Large intestine (tissue), 3 donors: ENCODE results near the gene EIPR1. TPM values are rescaled to one million over a fixed set of nuclear protein-coding genes. Genes with fewer than 3 reads are reported as not detected.

ENCODE experiments used
- DNase-seq, 2 donors: peaks; one replicate each; pipeline versions ENCODE4 v3.0.0 to v3.0.0-alpha.2; 2013
- H3K27ac ChIP-seq: one replicate; pipeline ENCODE4 v1.5.1; 2013; ENCODE audit warnings: low read length
- H3K27me3 ChIP-seq: 2 replicates; pipeline ENCODE4 v1.6.1; 2013; ENCODE audit warnings: low read length; ENCODE audit not compliant: control insufficient read depth, insufficient read depth
- H3K36me3 ChIP-seq: 2 replicates; pipeline ENCODE4 v1.6.1; 2013; ENCODE audit warnings: low read length; ENCODE audit not compliant: control insufficient read depth, insufficient read depth
- H3K4me1 ChIP-seq: one replicate; pipeline ENCODE4 v1.6.1; 2013; ENCODE audit warnings: low read length; ENCODE audit not compliant: control insufficient read depth, insufficient read depth
- H3K4me3 ChIP-seq: one replicate; pipeline ENCODE4 v1.5.1; 2013; ENCODE audit warnings: low read length
- H3K9me3 ChIP-seq: one replicate; pipeline ENCODE4 v1.6.1; 2013; ENCODE audit warnings: mild to moderate bottlenecking, low read depth, low read length, moderate library complexity; ENCODE audit not compliant: control insufficient read depth
- WGBS: methylation state at CpG from one replicate; pipeline ENCODE4 v1.1.5; 2013; ENCODE audit warnings: low lambda C conversion rate; ENCODE audit not compliant: insufficient coverage; 5-methylcytosine and 5-hydroxymethylcytosine counted together
- polyA plus RNA-seq: library from polyadenylated mRNA; unstranded; fragments of 120-200 nt; gene quantifications from one replicate; pipeline ENCODE4 v1.2.1, GENCODE V29; 2013

Gene EIPR1
- polyA plus RNA-seq, 1 donor, result 22.5 TPM

DNA sequence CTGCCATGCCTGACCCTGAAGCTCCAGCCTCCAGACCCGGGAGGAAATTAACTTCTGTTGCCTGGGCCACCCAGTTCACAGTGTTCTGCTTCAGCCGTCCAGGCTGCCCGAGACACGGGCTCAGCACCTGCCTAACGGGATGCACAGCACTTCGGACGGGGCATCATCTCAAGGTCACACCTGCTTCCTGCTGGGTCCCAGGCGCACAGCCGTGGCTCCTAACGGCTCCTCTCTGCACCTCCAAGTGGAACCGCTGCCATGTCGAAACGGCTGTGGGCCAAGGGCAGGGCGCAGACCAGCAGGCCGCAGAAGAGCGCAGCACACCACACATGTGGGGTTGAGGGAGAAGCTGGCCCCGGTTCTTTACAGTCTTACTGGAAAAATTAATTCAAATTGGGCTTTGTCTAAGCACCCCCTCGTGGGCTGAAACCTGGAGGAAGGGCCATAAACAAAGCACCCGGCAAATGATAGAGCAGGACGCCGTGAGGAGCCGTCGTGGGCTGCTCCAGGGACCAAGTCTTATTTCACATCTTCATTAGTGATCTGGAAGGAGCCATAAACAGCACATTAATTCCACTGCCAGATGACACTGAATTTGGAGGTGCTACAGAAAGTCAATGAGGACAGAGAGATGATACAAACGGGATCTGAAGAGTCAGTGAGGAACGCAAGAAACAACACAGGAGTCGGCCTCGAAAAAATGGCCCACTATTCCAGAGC, 59.6 kb downstream of the EIPR1 start:
- H3K36me3 ChIP-seq, result peaks cover 11% of the 10 kb centered on the region
- WGBS, result no CpG with 5 or more reads among the region's 27 CpGs
- no peak overlapping the region for H3K27ac ChIP-seq
- H3K27me3 ChIP-seq, result no peaks in the 10 kb centered on the region
- no peak for DNase-seq
- H3K4me3 ChIP-seq, result no peak overlapping the region
- no peaks in the 10 kb centered on the region for H3K4me1 ChIP-seq
- H3K9me3 ChIP-seq, result peaks cover 7% of the 10 kb centered on the region

DNA sequence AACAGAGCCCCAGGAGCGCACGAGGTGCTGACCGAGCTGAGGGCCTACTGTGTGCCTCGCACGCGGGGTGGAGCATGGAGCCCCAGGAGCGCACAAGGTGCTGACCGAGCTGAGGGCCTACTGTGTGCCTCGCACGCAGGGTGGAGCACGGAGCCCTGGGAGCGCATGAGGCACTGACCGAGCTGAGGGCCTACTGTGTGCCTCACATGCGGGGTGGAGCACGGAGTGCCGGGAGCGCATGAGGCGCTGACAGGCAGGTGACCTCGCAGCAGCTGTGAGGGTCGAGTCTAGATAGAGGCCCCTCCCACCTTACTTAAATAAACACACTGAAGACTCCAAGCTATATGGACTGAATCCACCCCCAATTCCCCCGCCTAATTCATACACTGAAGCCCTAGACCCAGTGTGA, 60.3 kb downstream of the EIPR1 start:
- WGBS, result no CpG with 5 or more reads among the region's 21 CpGs
- Histone ChIP-seq H3K4me3 (no peak overlapping the region), H3K27me3 (no peaks in the 10 kb centered on the region), H3K36me3 (peaks cover 11% of the 10 kb centered on the region), H3K4me1 (no peaks in the 10 kb centered on the region), H3K9me3 (peaks cover 7% of the 10 kb centered on the region), H3K27ac (no peak overlapping the region)
- no peak for DNase-seq

DNA sequence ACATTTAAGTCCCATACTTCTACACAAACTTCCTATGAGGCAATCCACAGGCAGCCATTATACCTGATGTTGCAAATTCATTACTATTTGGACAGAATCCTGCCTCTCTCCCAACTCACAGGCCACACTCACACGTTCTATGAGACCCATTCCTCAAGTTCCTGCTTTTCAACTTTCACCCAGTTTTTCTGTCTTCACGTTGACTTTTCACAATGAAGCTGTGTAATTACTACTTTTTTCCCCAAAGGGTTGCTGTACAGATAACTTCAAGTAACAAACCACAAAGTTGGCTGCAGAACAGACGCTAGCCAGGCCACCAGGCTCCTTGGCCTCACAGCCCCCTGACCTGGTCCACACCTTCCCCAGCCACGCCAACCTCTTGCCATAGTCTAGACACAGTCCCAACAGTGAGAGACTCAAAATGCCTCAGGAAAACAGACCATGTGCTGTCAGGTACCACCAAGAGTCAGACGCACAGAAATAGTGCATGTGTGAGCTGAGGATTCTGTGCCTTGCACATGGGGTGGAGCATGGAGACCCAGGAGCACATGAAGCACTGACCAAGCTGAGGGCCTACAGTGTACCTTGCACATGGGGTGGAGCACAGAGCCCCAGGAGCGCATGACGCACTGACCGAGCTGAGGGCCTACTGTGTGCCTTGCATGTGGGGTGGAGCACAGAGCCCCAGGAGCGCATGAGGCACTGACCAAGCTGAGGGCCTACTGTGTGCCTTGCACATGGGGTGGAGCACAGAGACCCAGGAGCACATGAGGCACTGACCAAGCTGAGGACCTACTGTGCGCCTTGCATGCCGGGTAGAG, 61.0 kb downstream of the EIPR1 start:
- H3K9me3 ChIP-seq, result peaks cover 7% of the 10 kb centered on the region
- WGBS, result 100% methylated on average over 1 of the region's 11 CpGs
- no peaks in the 10 kb centered on the region for H3K4me1 ChIP-seq
- H3K36me3 ChIP-seq, result peaks cover 11% of the 10 kb centered on the region
- no peak overlapping the region for H3K27ac ChIP-seq
- no peak for DNase-seq
- no peak overlapping the region for H3K4me3 ChIP-seq
- no peaks in the 10 kb centered on the region for H3K27me3 ChIP-seq

DNA sequence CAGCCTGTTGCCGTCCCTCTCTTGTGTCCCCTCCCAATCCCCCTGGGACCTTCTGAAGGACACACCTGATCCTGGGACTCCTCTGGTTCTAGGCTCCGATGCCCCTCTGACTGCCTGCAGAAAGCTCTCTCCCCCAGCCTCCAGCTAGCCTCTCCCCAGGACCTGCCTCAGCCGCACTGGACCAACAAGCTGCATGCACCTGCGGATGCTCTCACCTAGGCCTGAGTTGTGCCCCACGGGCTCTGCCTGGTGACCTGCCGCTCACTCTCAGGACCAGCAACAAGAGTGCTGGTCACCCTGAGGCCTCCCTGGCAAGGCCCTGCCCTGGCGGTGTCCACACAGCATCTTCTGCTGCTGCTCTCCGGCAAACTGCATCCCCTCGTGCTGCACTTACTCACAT, 63.0 kb downstream of the EIPR1 start:
- DNase-seq, result no peak
- peaks cover 11% of the 10 kb centered on the region for H3K36me3 ChIP-seq
- WGBS, result no CpG with 5 or more reads among the region's 9 CpGs

DNA sequence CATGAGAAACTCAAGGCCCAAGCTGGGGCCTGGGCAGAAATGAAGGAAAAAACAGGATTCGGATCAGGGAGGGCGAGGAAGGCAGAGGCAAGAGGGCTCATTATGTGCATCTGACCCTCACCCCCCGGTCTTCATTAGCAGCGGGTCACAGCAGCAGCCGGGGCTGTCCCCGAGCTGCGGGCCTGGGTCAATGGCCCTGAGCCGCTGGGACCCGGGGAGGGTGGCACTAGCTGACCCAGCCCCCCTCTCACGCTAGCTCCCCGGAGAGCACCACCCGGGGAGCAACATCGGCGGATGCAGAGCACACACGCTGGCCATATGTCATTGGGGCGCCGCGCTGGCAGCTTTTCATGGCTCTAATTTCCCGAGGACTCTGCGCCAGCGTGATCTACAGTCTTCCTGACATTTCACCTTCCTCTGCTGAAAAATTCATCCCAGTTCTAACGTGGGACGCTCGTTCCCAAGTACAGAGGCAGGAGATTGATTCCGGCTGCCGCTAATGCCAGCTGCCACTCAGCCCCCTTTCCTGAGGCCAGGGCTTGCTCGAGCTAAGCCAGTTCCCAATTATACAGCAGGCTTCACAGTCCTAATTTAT, 63.7 kb downstream of the EIPR1 start:
- Histone ChIP-seq H3K4me3 (no peak overlapping the region), H3K9me3 (peaks cover 4% of the 10 kb centered on the region), H3K27ac (no peak overlapping the region), H3K4me1 (no peaks in the 10 kb centered on the region), H3K36me3 (peaks cover 9% of the 10 kb centered on the region), H3K27me3 (no peaks in the 10 kb centered on the region)
- WGBS, result 100% methylated on average over 1 of the region's 27 CpGs
- no peak for DNase-seq

More for the DNA sequence above, 63.0 kb downstream of the EIPR1 start:
- H3K27me3 ChIP-seq, result no peaks in the 10 kb centered on the region
- peaks cover 6% of the 10 kb centered on the region for H3K9me3 ChIP-seq
- no peak overlapping the region for H3K4me3 ChIP-seq
- no peak overlapping the region for H3K27ac ChIP-seq
- H3K4me1 ChIP-seq, result no peaks in the 10 kb centered on the region

DNA sequence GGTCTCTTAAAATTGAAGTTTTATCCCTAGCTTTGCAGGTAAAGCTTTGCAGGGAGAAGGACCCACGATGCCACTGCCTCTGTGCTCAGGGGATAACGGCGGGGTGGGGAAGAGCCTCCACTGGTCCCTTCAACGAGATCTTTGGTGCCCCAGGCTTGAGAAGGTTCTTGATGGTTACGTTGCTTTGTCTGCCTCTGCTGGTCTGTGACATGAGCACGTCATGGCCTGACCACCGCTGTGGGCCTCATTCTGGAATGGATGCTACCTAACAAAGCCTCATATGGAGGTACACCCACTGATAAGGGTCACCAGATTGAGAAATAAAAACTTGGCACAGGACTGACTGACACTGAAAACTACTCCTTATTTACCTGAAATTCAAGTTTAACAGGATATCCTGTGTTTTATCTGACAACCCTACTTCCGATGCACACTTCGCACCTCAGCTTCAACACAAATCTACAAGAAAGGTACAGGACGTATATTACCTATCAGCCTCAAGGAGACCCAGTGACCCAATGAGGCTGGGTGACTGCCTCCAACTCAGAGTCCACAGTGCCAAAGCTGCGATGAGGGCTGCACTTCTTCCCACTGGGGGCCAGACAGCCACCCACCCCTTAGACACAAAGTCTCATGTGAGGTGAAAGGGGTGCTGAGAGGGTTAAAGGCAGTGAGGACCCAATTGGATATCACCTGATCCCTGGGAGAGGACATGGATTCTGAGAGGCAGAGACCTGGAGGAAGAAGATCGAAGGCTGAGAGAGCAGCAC, 64.9 kb downstream of the EIPR1 start:
- Histone ChIP-seq H3K27ac (no peak overlapping the region), H3K4me3 (no peak overlapping the region), H3K9me3 (peaks cover 4% of the 10 kb centered on the region), H3K36me3 (no peaks in the 10 kb centered on the region), H3K4me1 (no peaks in the 10 kb centered on the region), H3K27me3 (no peaks in the 10 kb centered on the region)
- no peak for DNase-seq
- no CpG with 5 or more reads among the region's 12 CpGs for WGBS

DNA sequence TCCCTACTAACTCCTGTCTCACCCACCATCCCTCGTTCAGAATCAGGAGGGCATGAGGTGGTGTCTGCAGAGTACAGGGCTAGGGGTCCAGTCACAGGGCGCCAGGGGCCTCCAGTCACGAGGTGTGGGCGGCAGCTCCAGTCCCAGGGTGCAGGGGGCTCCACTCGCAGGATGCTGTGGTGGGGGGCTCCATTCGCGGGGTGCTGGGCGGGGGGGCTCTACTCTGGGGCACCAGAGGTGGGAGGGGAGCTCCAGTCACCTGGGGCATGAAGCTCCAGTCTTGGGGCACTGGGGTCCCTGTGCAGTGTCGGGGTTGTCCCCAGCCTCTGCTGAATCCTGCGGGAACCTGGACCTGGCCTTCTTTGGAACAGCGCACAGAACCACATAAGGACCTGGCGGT, 66.0 kb downstream of the EIPR1 start:
- no CpG with 5 or more reads among the region's 12 CpGs for WGBS
- no peak overlapping the region for H3K27ac ChIP-seq
- no peaks in the 10 kb centered on the region for H3K36me3 ChIP-seq
- no peak overlapping the region for H3K4me3 ChIP-seq
- no peaks in the 10 kb centered on the region for H3K9me3 ChIP-seq
- no peaks in the 10 kb centered on the region for H3K4me1 ChIP-seq
- no peak for DNase-seq
- no peaks in the 10 kb centered on the region for H3K27me3 ChIP-seq

DNA sequence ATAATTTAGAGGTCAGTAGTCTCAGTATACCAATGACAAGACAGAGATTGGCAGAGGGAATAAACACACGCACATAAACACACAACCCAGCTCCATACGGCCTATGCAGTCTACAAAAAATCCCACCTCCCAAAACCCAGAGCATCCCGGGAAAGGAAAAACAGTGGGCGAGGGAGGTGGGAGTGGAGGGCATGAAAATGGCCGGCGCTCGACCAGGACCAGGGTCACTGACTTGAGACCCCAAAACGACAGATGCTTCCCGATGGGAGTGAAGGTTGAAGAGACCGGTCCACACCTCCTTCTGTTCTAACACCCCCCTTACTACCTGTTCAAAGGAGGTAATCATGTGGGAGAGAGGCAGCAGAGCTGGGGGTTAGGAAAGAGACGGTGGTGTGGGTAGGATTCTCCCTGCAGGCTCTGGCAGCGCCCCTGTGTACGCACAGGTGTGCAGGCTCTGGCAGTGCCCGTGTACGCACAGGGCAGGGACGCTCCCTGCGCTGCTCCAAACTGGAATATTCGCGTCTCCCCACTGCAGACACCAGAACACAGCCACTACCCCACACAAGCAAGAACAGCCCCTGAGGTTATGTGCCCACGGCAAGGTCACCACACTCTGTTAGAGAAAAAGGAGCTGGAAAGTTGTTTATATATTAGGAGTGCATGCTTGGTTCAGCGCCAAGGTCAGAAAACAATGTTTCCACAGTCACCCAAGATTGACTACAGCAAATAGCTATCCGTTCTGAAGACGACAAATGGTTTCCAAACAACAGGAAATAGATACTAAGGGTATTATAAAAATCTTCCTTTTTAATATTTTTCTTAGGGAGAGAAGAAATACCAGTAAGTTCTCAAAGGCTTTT, 67.9 kb downstream of the EIPR1 start:
- WGBS, result no CpG with 5 or more reads among the region's 23 CpGs
- Histone ChIP-seq H3K4me3 (no peak overlapping the region), H3K4me1 (no peaks in the 10 kb centered on the region), H3K27me3 (no peaks in the 10 kb centered on the region), H3K36me3 (no peaks in the 10 kb centered on the region), H3K9me3 (no peaks in the 10 kb centered on the region), H3K27ac (no peak overlapping the region)
- no peak for DNase-seq

DNA sequence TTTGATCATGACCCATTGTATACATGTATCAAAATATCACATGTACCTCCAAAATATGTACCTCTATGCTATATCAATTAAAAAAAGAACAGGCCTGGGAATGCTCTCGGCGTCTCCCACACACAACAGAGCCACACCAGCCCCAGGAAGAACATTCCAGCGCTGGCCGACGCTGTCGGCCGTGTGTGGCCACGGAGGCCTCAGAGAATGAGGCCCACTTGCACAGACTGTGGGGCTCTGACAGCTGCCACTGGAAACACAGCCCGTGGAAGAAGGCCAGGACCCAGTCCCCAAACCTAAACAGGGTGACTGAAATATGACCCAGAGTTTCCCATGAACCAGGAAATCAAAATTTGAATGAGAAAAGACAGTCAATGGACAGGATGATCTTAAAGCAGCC, 69.7 kb downstream of the EIPR1 start:
- no peak overlapping the region for H3K27ac ChIP-seq
- H3K9me3 ChIP-seq, result no peaks in the 10 kb centered on the region
- no CpG with 5 or more reads among the region's 9 CpGs for WGBS
- H3K4me3 ChIP-seq, result no peak overlapping the region
- no peaks in the 10 kb centered on the region for H3K27me3 ChIP-seq
- no peaks in the 10 kb centered on the region for H3K36me3 ChIP-seq
- H3K4me1 ChIP-seq, result peaks cover 5% of the 10 kb centered on the region
- no peak for DNase-seq
